A549 (cell line): Measurements from ENCODE around the gene NUDT2. TPM values are rescaled to one million over a fixed set of nuclear protein-coding genes. Genes with fewer than 3 reads are reported as not detected.

ENCODE experiments used
- ATAC-seq, 2 experiments: fragments of 200-7000 bp in 1 of 2; fragments of >200 bp in 1 of 2; cut with Nextera tagmentation in 1 of 2; cut with Tn5 transposase in 1 of 2; 3 replicates each; pipeline versions ENCODE4 v1.8.0 to v1.9.1; 2018 to 2020; ENCODE audit warnings: mild to moderate bottlenecking in 1 of 2, moderate library complexity in 1 of 2
- CTCF ChIA-PET: fragments of 300-600 bp; sonication (Branson Sonifier 250); formaldehyde crosslinking; extraction: SDS; loops from one replicate; lab custom pipeline; 2021; ENCODE audit warnings: antibody characterized with exemption, inconsistent platforms; lab: Yijun Ruan, JAX
- POLR2A ChIA-PET: fragments of 350-600 bp; formaldehyde crosslinking; extraction: SDS; loops from one replicate; lab custom pipeline; 2021; ENCODE audit warnings: antibody characterized with exemption, inconsistent platforms; lab: Yijun Ruan, JAX
- DNase-seq, 2 experiments: peaks; one replicate each; pipeline versions ENCODE4 v3.0.0 to v3.0.0-alpha.2; 2011 to 2016; ENCODE audit warnings: low read depth in 1 of 2, low spot score in 1 of 2
- FAIRE-seq: peaks from 2 replicates; lab custom pipeline; 2011; peaks lifted over from hg19 to GRCh38; lab: Jason Lieb, UNC
- H3K27ac ChIP-seq, 2 experiments: fragments of >200 bp; sonication (Bioruptor Twin); formaldehyde crosslinking; 3 replicates each; pipeline ENCODE4 v1.5.1; 2016 to 2017
- H3K4me1 ChIP-seq: fragments of >200 bp; sonication (Bioruptor Twin); formaldehyde crosslinking; 3 replicates; pipeline ENCODE4 v1.6.1; 2016
- H3K4me2 ChIP-seq: fragments of >200 bp; sonication (Bioruptor Twin); formaldehyde crosslinking; 3 replicates; pipeline ENCODE4 v1.6.1; 2016
- H3K4me3 ChIP-seq: fragments of >200 bp; sonication (Bioruptor Twin); formaldehyde crosslinking; 3 replicates; pipeline ENCODE4 v1.5.1; 2016
- H3K9me3 ChIP-seq: fragments of >200 bp; sonication (Bioruptor Twin); formaldehyde crosslinking; 3 replicates; pipeline ENCODE4 v1.6.1; 2016
- BCL3 ChIP-seq: fragments of >200 bp; sonication (Bioruptor Twin); formaldehyde crosslinking; IDR thresholded peaks from 3 replicates; pipeline ENCODE4 v1.6.1; 2016
- CBX2 ChIP-seq: fragments of 200-600 bp; sonication (generic); IDR thresholded peaks from 2 replicates; pipeline ENCODE4 v1.6.1; 2016; ENCODE audit warnings: low read depth, mild to moderate bottlenecking, borderline replicate concordance
- CEBPB ChIP-seq, 2 experiments: fragments of >200 bp in 1 of 2; sonication (Bioruptor Twin) in 1 of 2; formaldehyde crosslinking in 1 of 2; IDR thresholded peaks; 2 replicates each; pipeline ENCODE4 v1.6.1; 2012 to 2016
- CHD4 ChIP-seq: fragments of 200-600 bp; sonication (generic); IDR thresholded peaks from 2 replicates; pipeline ENCODE4 v1.6.1; 2016; ENCODE audit warnings: antibody characterized with exemption, mild to moderate bottlenecking, borderline replicate concordance
- E2F6 ChIP-seq: IDR thresholded peaks from 2 replicates; pipeline ENCODE4 v1.6.1; 2012; ENCODE audit warnings: low read depth, borderline replicate concordance
- ELK1 ChIP-seq: fragments of 150-350 bp; IDR thresholded peaks from 2 replicates; pipeline ENCODE4 v1.6.1; 2014; ENCODE audit warnings: low read depth, mild to moderate bottlenecking, low read length
- ESRRA ChIP-seq: fragments of 150-350 bp; IDR thresholded peaks from 2 replicates; pipeline ENCODE4 v1.6.1; 2014; ENCODE audit warnings: mild to moderate bottlenecking, low read length, borderline replicate concordance
- FOSL2 ChIP-seq, 2 experiments: fragments of 450-650 bp in 1 of 2; fragments of >200 bp in 1 of 2; sonication (Bioruptor Twin) in 1 of 2; formaldehyde crosslinking; IDR thresholded peaks; 2 replicates each; pipeline versions ENCODE4 v1.5.0 to v1.6.1; 2016 to 2020; ENCODE audit warnings: mild to moderate bottlenecking in 1 of 2, moderate library complexity in 1 of 2
- FOXS1 ChIP-seq: fragments of 250-450 bp; sonication (Bioruptor Pico); IDR thresholded peaks from 2 replicates; pipeline ENCODE4 v1.5.0; 2020; ENCODE audit warnings: mild to moderate bottlenecking, moderate library complexity
- HDAC2 ChIP-seq: fragments of 200-600 bp; sonication (generic); IDR thresholded peaks from 2 replicates; pipeline ENCODE4 v1.6.1; 2016
- HES2 ChIP-seq: fragments of >200 bp; sonication (Bioruptor Twin); formaldehyde crosslinking; IDR thresholded peaks from 2 replicates; pipeline ENCODE4 v1.6.1; 2016
- HEYL ChIP-seq: fragments of 250-450 bp; sonication (Bioruptor Pico); IDR thresholded peaks from 2 replicates; pipeline ENCODE4 v1.8.0; 2021; ENCODE audit warnings: mild to moderate bottlenecking, moderate library complexity
- JUNB ChIP-seq: fragments of >200 bp; sonication (Bioruptor Twin); formaldehyde crosslinking; IDR thresholded peaks from 2 replicates; pipeline ENCODE4 v1.6.1; 2016
- KDM5A ChIP-seq: fragments of 200-600 bp; sonication (generic); IDR thresholded peaks from 2 replicates; pipeline ENCODE4 v1.6.1; 2016; ENCODE audit warnings: antibody characterized with exemption, mild to moderate bottlenecking
- MAFK ChIP-seq: fragments of 450-650 bp; IDR thresholded peaks from 2 replicates; pipeline ENCODE4 v1.6.1; 2014; ENCODE audit not compliant: partially characterized antibody
- MAX ChIP-seq: IDR thresholded peaks from 2 replicates; pipeline ENCODE4 v1.6.1; 2012
- NFE2L2 ChIP-seq: fragments of 150-350 bp; conservative IDR thresholded peaks from 2 replicates; pipeline ENCODE4 v1.6.1; 2014; ENCODE audit warnings: low read length
- PBX3 ChIP-seq: IDR thresholded peaks from 2 replicates; pipeline ENCODE4 v1.6.1; 2012
- PHF8 ChIP-seq: fragments of 200-600 bp; sonication (generic); IDR thresholded peaks from 2 replicates; pipeline ENCODE4 v1.6.1; 2016; ENCODE audit warnings: low read depth, mild to moderate bottlenecking, antibody characterized with exemption, moderate library complexity, borderline replicate concordance
- SMC3 ChIP-seq: fragments of >200 bp; sonication (Bioruptor Twin); formaldehyde crosslinking; IDR thresholded peaks from 3 replicates; pipeline ENCODE4 v1.6.1; 2018; ENCODE audit warnings: inconsistent platforms
- USF2 ChIP-seq: fragments of 450-650 bp; IDR thresholded peaks from 2 replicates; pipeline ENCODE4 v1.6.1; 2014; ENCODE audit warnings: antibody characterized with exemption
- WGBS: methylation state at CpG from one replicate; pipeline ENCODE4 v1.1.6; 2017; ENCODE audit errors: missing lambda C conversion rate; 5-methylcytosine and 5-hydroxymethylcytosine counted together
- polyA plus RNA-seq, 4 experiments: library from polyadenylated mRNA; depleted of rRNA in 3 of 4; stranded (reverse); fragments of >200 nt; fragmentation: RNase III in 1 of 4; extraction: RNeasy Plus Mini Kit Qiagen cat#74134 plus additional on column Dnase treatment in 1 of 4; gene quantifications; 2 replicates in 3 of 4; 3 replicates in 1 of 4; pipeline ENCODE4 v1.2.3, GENCODE V29; 2011 to 2017

Gene NUDT2
- polyA plus RNA-seq, 2 of the 4 experiments (the other 2 are of a cell fraction): 25.5 to 26.4 TPM

GRCh38 chr9:34382054-34382453, 52.7 kb downstream of the NUDT2 start:
- no peak overlapping the region for H3K4me3 ChIP-seq
- WGBS: 81% methylated on average over 4 of the region's 5 CpGs
- no peak overlapping the region for H3K27ac ChIP-seq
- CTCF ChIA-PET: interaction anchor here (1.5 to 19.7 kb wide), 4 partner anchors 10 to 118 kb away, joined by 5 to 417 read pairs (median 10); no protein-coding TSS in a partner anchor
- TF ChIP-seq PBX3 (no peak), CBX2 (no peak), MAX (no peak), PHF8 (no peak), SMC3 (no peak), FOSL2 (IDR thresholded peaks at IDR 0.05) (no peak), FOSL2 (CRISPR knock-in tag; IDR thresholded peaks at IDR 0.05) (no peak), HDAC2 (no peak), JUNB (no peak), NFE2L2 (no peak), E2F6 (no peak), CEBPB (IDR thresholded peaks at IDR 0.05) (no peak)
- TF ChIP-seq, all 56 proteins: peak for 0
- H3K4me2 ChIP-seq: no peak overlapping the region
- DNase-seq: no peak
- no peaks in the 10 kb centered on the region for H3K9me3 ChIP-seq
- ATAC-seq: no peak
- POLR2A ChIA-PET: no interaction called here
- no peak for FAIRE-seq
- peaks cover 13% of the 10 kb centered on the region for H3K4me1 ChIP-seq

GRCh38 chr9:34382879-34383278, 53.5 kb downstream of the NUDT2 start:
- FAIRE-seq: no peak
- TF ChIP-seq USF2 (no peak), MAFK (no peak), KDM5A (no peak), BCL3 (no peak), HEYL (CRISPR knock-in tag) (no peak), ELK1 (no peak), ESRRA (no peak), FOXS1 (CRISPR knock-in tag) (no peak), PHF8 (no peak), CHD4 (no peak), HES2 (no peak)
- 63% methylated on average over 3 of the region's 3 CpGs for WGBS
- DNase-seq: no peak
- POLR2A ChIA-PET: no interaction called here
- H3K4me1 ChIP-seq: peaks cover 13% of the 10 kb centered on the region
- CTCF ChIA-PET: interaction anchor here (0.6 to 19.7 kb wide), 5 partner anchors 10 to 593 kb away, joined by 3 to 417 read pairs (median 9); no protein-coding TSS in a partner anchor
- H3K27ac ChIP-seq: no peak overlapping the region
- ATAC-seq: no peak
- no peaks in the 10 kb centered on the region for H3K9me3 ChIP-seq
- H3K4me2 ChIP-seq: no peak overlapping the region
- no peak overlapping the region for H3K4me3 ChIP-seq
